ENCODE measurements around the gene PSMB8. TPM values are rescaled to one million over a fixed set of nuclear protein-coding genes. Genes with fewer than 3 reads are reported as not detected.

Gene PSMB8
- polyA plus RNA-seq, 1 donor (not counting 4 experiments of a cell fraction or from before 2014, with no cell fraction given) = 63.4 TPM

GRCh38 chr6:32843331-32843978 lies 392 bp downstream of the PSMB8 start:
- Histone ChIP-seq H3K9me1 (ENCODE audit: control insufficient read depth, extremely low read depth, insufficient read depth, low read length) (no peaks in the 10 kb centered on the region), H2AFZ (ENCODE audit: control insufficient read depth, low read length) (peak overlapping the region; percentile 94), H3K4me1 (ENCODE audit: control insufficient read depth, extremely low read depth, insufficient read depth, low read length) (peaks cover 18% of the 10 kb centered on the region), H3K4me2 (ENCODE audit: control insufficient read depth, extremely low read depth, insufficient read depth, low read depth, low read length) (peak overlapping the region; percentile 89), H3K9ac (ENCODE audit: control insufficient read depth, extremely low read depth, insufficient read depth, low read length) (peak overlapping the region; percentile 89), H3K27ac (ENCODE audit: control insufficient read depth, insufficient read depth, low read length) (peak overlapping the region; percentile 91), H3K9me3 (ENCODE audit: control insufficient read depth, low read depth, low read length) (no peaks in the 10 kb centered on the region), H3K36me3 (ENCODE audit: control insufficient read depth in 2 of 2, extremely low read depth in 1 of 2, insufficient read depth in 2 of 2, low read length in 2 of 2) (peaks cover 16 to 25% of the 10 kb centered on the region in 2 experiments), H3K4me3 (ENCODE audit: control insufficient read depth in 2 of 3, extremely low read depth in 1 of 3, insufficient read depth in 2 of 3, low read depth in 1 of 3, low read length in 3 of 3) (peak overlapping the region; percentile 47 to 95 (median 87)), H4K20me1 (ENCODE audit: control insufficient read depth, extremely low read depth, insufficient read depth, low read length) (no peaks in the 10 kb centered on the region), H3K79me2 (ENCODE audit: control insufficient read depth, insufficient read depth, low read length) (peaks cover 3% of the 10 kb centered on the region), H3K27me3 (ENCODE audit: control insufficient read depth, extremely low read depth, insufficient read depth, low read length) (no peaks in the 10 kb centered on the region)
- DNase-seq (ENCODE audit: low read depth, low spot score) (no peak), FAIRE-seq (no peak)
- no peak for TF ChIP-seq CTCF (optimal IDR thresholded peaks at IDR 0.05 in 1 of 3, IDR thresholded peaks at IDR 0.05 in 1 of 3, conservative IDR thresholded peaks at IDR 0.05 in 1 of 3; ENCODE audit: extremely low read depth in 1 of 3, insufficient read depth in 2 of 3, low read length in 3 of 3)
- dilution Hi-C loops (cut with MboI; ENCODE audit: extremely low pct_ligation_motif_present, low sequenced_read_pairs) = no loop called here

DNA sequence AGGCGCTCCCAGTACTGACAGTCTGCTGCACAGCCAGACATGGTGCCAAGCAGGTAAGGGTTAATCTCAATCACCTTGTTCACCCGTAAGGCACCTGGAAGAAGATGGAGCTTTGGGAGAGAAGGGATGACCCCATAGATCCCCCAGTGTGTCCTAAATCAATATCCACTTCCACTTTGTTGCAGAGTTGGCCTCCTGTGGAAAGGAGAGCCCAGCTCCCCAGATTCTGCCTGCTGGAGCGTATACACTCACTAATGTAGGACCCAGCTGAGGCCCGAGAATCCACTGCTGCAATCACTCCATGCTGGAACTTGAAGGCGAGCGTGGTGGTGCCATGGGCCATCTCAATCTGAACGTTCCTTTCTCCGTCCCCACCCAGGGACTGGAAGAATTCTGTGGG lies 1.2 kb downstream of the PSMB8 start:
- dilution Hi-C loops (cut with MboI; ENCODE audit: extremely low pct_ligation_motif_present, low sequenced_read_pairs) = no loop called here
- Histone ChIP-seq H3K9me3 (ENCODE audit: control insufficient read depth, low read depth, low read length) (no peaks in the 10 kb centered on the region), H3K27ac (ENCODE audit: control insufficient read depth, insufficient read depth, low read length) (no peak overlapping the region), H3K79me2 (ENCODE audit: control insufficient read depth, insufficient read depth, low read length) (peaks cover 7% of the 10 kb centered on the region), H4K20me1 (ENCODE audit: control insufficient read depth, extremely low read depth, insufficient read depth, low read length) (no peaks in the 10 kb centered on the region), H3K36me3 (ENCODE audit: control insufficient read depth in 2 of 2, extremely low read depth in 1 of 2, insufficient read depth in 2 of 2, low read length in 2 of 2) (peaks cover 10 to 19% of the 10 kb centered on the region in 2 experiments), H2AFZ (ENCODE audit: control insufficient read depth, low read length) (no peak overlapping the region), H3K9me1 (ENCODE audit: control insufficient read depth, extremely low read depth, insufficient read depth, low read length) (no peaks in the 10 kb centered on the region), H3K27me3 (ENCODE audit: control insufficient read depth, extremely low read depth, insufficient read depth, low read length) (no peaks in the 10 kb centered on the region), H3K9ac (ENCODE audit: control insufficient read depth, extremely low read depth, insufficient read depth, low read length) (no peak overlapping the region), H3K4me2 (ENCODE audit: control insufficient read depth, extremely low read depth, insufficient read depth, low read depth, low read length) (peak overlapping the region; percentile 89), H3K4me1 (ENCODE audit: control insufficient read depth, extremely low read depth, insufficient read depth, low read length) (peaks cover 20% of the 10 kb centered on the region), H3K4me3 (ENCODE audit: control insufficient read depth in 2 of 3, extremely low read depth in 1 of 3, insufficient read depth in 2 of 3, low read depth in 1 of 3, low read length in 3 of 3) (peak overlapping the region in 1 of 3 experiments; percentile 87)
- DNase-seq (ENCODE audit: low read depth, low spot score) (no peak), FAIRE-seq (no peak)
- TF ChIP-seq CTCF (optimal IDR thresholded peaks at IDR 0.05 in 1 of 3, IDR thresholded peaks at IDR 0.05 in 1 of 3, conservative IDR thresholded peaks at IDR 0.05 in 1 of 3; ENCODE audit: extremely low read depth in 1 of 3, insufficient read depth in 2 of 3, low read length in 3 of 3) (no peak), EZH2 (IDR thresholded peaks at IDR 0.05; ENCODE audit: low read length) (no peak)

Data from keratinocyte (primary cell).